HepG2 (cell line): ENCODE measurements around the gene TTLL6. TPM values are rescaled to one million over a fixed set of nuclear protein-coding genes. Genes with fewer than 3 reads are reported as not detected.

Experiments
- CEBPZ ChIP-seq: IDR thresholded peaks from 2 replicates; pipeline ENCODE4 v1.6.1; 2012; ENCODE audit warnings: low read length, improper control_type of control experiment
- DBP ChIP-seq: sonication (generic); formaldehyde crosslinking; IDR thresholded peaks from 2 replicates; pipeline ENCODE4 v1.4.0; 2020; ENCODE audit warnings: missing genetic modification reagents; ENCODE audit errors: not compliant biosample characterization
- HOMEZ ChIP-seq: IDR thresholded peaks from 2 replicates; pipeline ENCODE4 v1.6.1; 2016; ENCODE audit warnings: low read depth
- KLF6 ChIP-seq: IDR thresholded peaks from 2 replicates; pipeline ENCODE4 v1.8.0; 2016; ENCODE audit warnings: missing biosample characterization, missing genetic modification reagents
- MAX ChIP-seq: IDR thresholded peaks from 2 replicates; pipeline ENCODE4 v1.6.1; 2012; ENCODE audit warnings: inconsistent platforms
- TFAP4 ChIP-seq: sonication (generic); IDR thresholded peaks from 2 replicates; pipeline ENCODE4 v1.6.1; 2016; ENCODE audit warnings: low read depth, borderline replicate concordance
- ZBTB49 ChIP-seq: sonication (generic); formaldehyde crosslinking; IDR thresholded peaks from 2 replicates; pipeline ENCODE4 v1.4.0; 2020; ENCODE audit warnings: missing genetic modification reagents, borderline replicate concordance
- ZNF441 ChIP-seq: sonication (generic); formaldehyde crosslinking; IDR thresholded peaks from 2 replicates; pipeline ENCODE4 v1.7.0; 2021; ENCODE audit warnings: missing genetic modification reagents, borderline replicate concordance
- ZNF503 ChIP-seq: sonication (generic); formaldehyde crosslinking; IDR thresholded peaks from 2 replicates; pipeline ENCODE4 v1.4.0; 2020; ENCODE audit warnings: missing genetic modification reagents
- ZNF513 ChIP-seq: sonication (generic); formaldehyde crosslinking; conservative IDR thresholded peaks from 2 replicates; pipeline ENCODE4 v1.5.0; 2020; ENCODE audit warnings: missing genetic modification reagents
- ZNF614 ChIP-seq: IDR thresholded peaks from 2 replicates; pipeline ENCODE4 v1.6.1; 2018; ENCODE audit warnings: missing biosample characterization, missing genetic modification reagents, inconsistent platforms, borderline replicate concordance
- ZNF761 ChIP-seq: sonication (generic); formaldehyde crosslinking; conservative IDR thresholded peaks from 2 replicates; pipeline ENCODE4 v1.4.0; 2020; ENCODE audit warnings: mild to moderate bottlenecking, missing genetic modification reagents
- ZNF781 ChIP-seq: sonication (generic); formaldehyde crosslinking; IDR thresholded peaks from 2 replicates; pipeline ENCODE4 v1.5.1; 2020; ENCODE audit warnings: borderline replicate concordance, mild to moderate bottlenecking, missing genetic modification reagents; ENCODE audit errors: not compliant biosample characterization
- polyA plus RNA-seq, 8 experiments: library from polyadenylated mRNA; depleted of rRNA in 3 of 8; stranded (reverse) in 7 of 8; unstranded in 1 of 8; fragments of >200 nt; fragmentation: Illumina TruSeq in 4 of 8; extraction: Trizol in 4 of 8; gene quantifications; 2 replicates each; pipeline versions ENCODE4 v1.2.1 to v1.2.3, GENCODE V29; 2011 to 2016; ENCODE audit warnings: low read depth in 4 of 8, missing spikeins in 1 of 8, mixed read lengths in 1 of 8; ENCODE audit not compliant: insufficient read depth in 1 of 8
- total RNA-seq, 5 experiments: library from RNA; depleted of rRNA; stranded (reverse); fragments of >200 nt; fragmentation: Illumina TruSeq; extraction: Trizol; gene quantifications; 2 replicates each; pipeline ENCODE4 v1.2.3, GENCODE V29; 2016; ENCODE audit warnings: low read depth in 1 of 5

TTLL6 gene
- total and polyA plus RNA-seq, 2 of the 13 experiments (the other 11 are each of a cell fraction or from before 2014, with no cell fraction given), result 0.04 to 0.08 TPM

- TF ChIP-seq ZNF761 (CRISPR knock-in tag) (no peak), ZBTB49 (CRISPR knock-in tag) (peak; percentile 61; the same call in 1 of the 2 replicates), KLF6 (CRISPR knock-in tag) (peak; percentile 82), HOMEZ (CRISPR knock-in tag) (peak; percentile 47; the same call in 1 of the 2 replicates), DBP (no peak), ZNF614 (CRISPR knock-in tag) (peak; percentile 36; the same call in 1 of the 2 replicates), CEBPZ (no peak), ZNF441 (CRISPR knock-in tag) (no peak), TFAP4 (0 out of 2 replicates have a peak, but pooled peaks have one; percentile 7), ZNF503 (CRISPR knock-in tag) (peak; percentile 20; the same call in 1 of the 2 replicates), MAX (peak; percentile 95), ZNF781 (CRISPR knock-in tag) (peak; percentile 87), ZNF513 (CRISPR knock-in tag) (no peak)
Observed at GRCh38 chr17:48795444-48796162, 21.4 kb downstream of the TTLL6 start (continued).
